ENCODE results near the gene STXBP1.
"Not testable (repeated sequence)": the region's sequence is repeated elsewhere in the genome, so short reads cannot be mapped to it uniquely, and the experiment has no call there.

The STXBP1 gene

GRCh38 chr9:127621339-127621970 is 9.4 kb downstream of the STXBP1 start:
- not testable (repeated sequence) for DNase-seq

GRCh38 chr9:127626752-127627493 is 14.8 kb downstream of the STXBP1 start:
- no peak for DNase-seq

GRCh38 chr9:127627494-127627855 is 15.4 kb downstream of the STXBP1 start:
- DNase-seq: no peak

- DNase-seq: no peak
Observed at GRCh38 chr9:127628758-127629467, 16.8 kb downstream of the STXBP1 start.

GRCh38 chr9:127629468-127630081 is 17.5 kb downstream of the STXBP1 start:
- DNase-seq: no peak

GRCh38 chr9:127633216-127633862 is 21.3 kb downstream of the STXBP1 start:
- no peak for DNase-seq

- DNase-seq: no peak
Observed at GRCh38 chr9:127634021-127634420, 21.9 kb downstream of the STXBP1 start.

- no peak for DNase-seq
Observed at GRCh38 chr9:127634698-127635097, 22.6 kb downstream of the STXBP1 start.

- DNase-seq: no peak
Observed at GRCh38 chr9:127635201-127635735, 23.2 kb downstream of the STXBP1 start.

GRCh38 chr9:127637322-127637847 is 25.3 kb downstream of the STXBP1 start:
- DNase-seq: no peak

- DNase-seq: no peak
Observed at GRCh38 chr9:127640908-127641545, 28.9 kb downstream of the STXBP1 start.

GRCh38 chr9:127642082-127642740 is 30.1 kb downstream of the STXBP1 start:
- no peak for DNase-seq

- no peak for DNase-seq
Observed at GRCh38 chr9:127644146-127644827, 32.2 kb downstream of the STXBP1 start.

GRCh38 chr9:127644943-127645342 is 32.9 kb downstream of the STXBP1 start:
- DNase-seq: no peak

- no peak for DNase-seq
Observed at GRCh38 chr9:127647451-127647850, 35.4 kb downstream of the STXBP1 start.

GRCh38 chr9:127650518-127650917 is 38.4 kb downstream of the STXBP1 start:
- DNase-seq: no peak

GRCh38 chr9:127651697-127652610 is 39.9 kb downstream of the STXBP1 start:
- no peak for DNase-seq

GRCh38 chr9:127652733-127653132 is 40.7 kb downstream of the STXBP1 start:
- no peak for DNase-seq

- no peak for DNase-seq
Observed at GRCh38 chr9:127654619-127655018, 42.5 kb downstream of the STXBP1 start.

- no peak for DNase-seq
Observed at GRCh38 chr9:127658428-127658827, 46.4 kb downstream of the STXBP1 start.
